Esophagus squamous epithelium (tissue), 5 donors: ENCODE results near the gene ENHO. TPM values are rescaled to one million over a fixed set of nuclear protein-coding genes. Genes with fewer than 3 reads are reported as not detected.

ENCODE experiments used
- DNase-seq: peaks from one replicate; lab custom pipeline; 2025; lab: John Stamatoyannopoulos, UW
- H3K27ac ChIP-seq, 4 donors: fragments of 200-600 bp; sonication (generic); one replicate each; pipeline ENCODE4 v1.5.1; 2016 to 2019; ENCODE audit warnings: mild to moderate bottlenecking in 1 of 4
- H3K27me3 ChIP-seq, 4 donors: fragments of 200-600 bp; sonication (generic); 1 replicate in 3 of 4; 2 replicates in 1 of 4; pipeline versions ENCODE4 v1.5.1 to v1.6.0; 2017 to 2021; ENCODE audit warnings: antibody characterized with exemption in 1 of 4
- H3K36me3 ChIP-seq, 3 donors: fragments of 200-600 bp; sonication (generic); one replicate each; pipeline ENCODE4 v1.5.1; 2016 to 2019
- H3K4me1 ChIP-seq, 3 donors: fragments of 200-600 bp; sonication (generic); one replicate each; pipeline ENCODE4 v1.5.1; 2017 to 2019
- H3K4me3 ChIP-seq, 4 donors: fragments of 200-600 bp; sonication (generic); 1 replicate in 3 of 4; 2 replicates in 1 of 4; pipeline ENCODE4 v1.5.1; 2016 to 2019; ENCODE audit warnings: mild to moderate bottlenecking in 2 of 4, moderate library complexity in 1 of 4
- H3K9me3 ChIP-seq, 3 donors: fragments of 200-600 bp; sonication (generic); one replicate each; pipeline ENCODE4 v1.5.1; 2016 to 2019
- POLR2A ChIP-seq, 4 donors: fragments of 450-650 bp; IDR thresholded peaks; one replicate each; pipeline ENCODE4 v1.6.1; 2017; ENCODE audit warnings: antibody characterized with exemption in 4 of 4, mild to moderate bottlenecking in 4 of 4, moderate library complexity in 3 of 4
- WGBS, 2 donors: methylation state at CpG; one replicate each; pipeline ENCODE4 v1.1.5; 2018; 5-methylcytosine and 5-hydroxymethylcytosine counted together
- intact Hi-C: fragments of 100-400 bp; cut with DNase I; formaldehyde crosslinking; loops from one replicate; pipeline ENCODE4 v1.15.0; 2022
- total RNA-seq, 4 donors: library from RNA; depleted of rRNA; stranded (reverse); fragments of >200 nt; gene quantifications; one replicate each; pipeline ENCODE4 v1.1.0, GENCODE V29; 2016
- TF ChIP-seq, protein P1 (sequence below), 6 experiments: fragments of 450-650 bp in 4 of 6; fragments of 200-600 bp in 2 of 6; sonication (generic) in 2 of 6; IDR thresholded peaks; one replicate each; pipeline ENCODE4 v1.5.1; 2016 to 2019; ENCODE audit warnings: antibody characterized with exemption in 6 of 6, mild to moderate bottlenecking in 4 of 6, moderate library complexity in 4 of 6
- donor health status: DM: yes; HTN: yes; CAD: no.

The ENHO gene
- total RNA-seq, 4 donors from 2014 or later, result 0.38 TPM; not detected in 3

DNA sequence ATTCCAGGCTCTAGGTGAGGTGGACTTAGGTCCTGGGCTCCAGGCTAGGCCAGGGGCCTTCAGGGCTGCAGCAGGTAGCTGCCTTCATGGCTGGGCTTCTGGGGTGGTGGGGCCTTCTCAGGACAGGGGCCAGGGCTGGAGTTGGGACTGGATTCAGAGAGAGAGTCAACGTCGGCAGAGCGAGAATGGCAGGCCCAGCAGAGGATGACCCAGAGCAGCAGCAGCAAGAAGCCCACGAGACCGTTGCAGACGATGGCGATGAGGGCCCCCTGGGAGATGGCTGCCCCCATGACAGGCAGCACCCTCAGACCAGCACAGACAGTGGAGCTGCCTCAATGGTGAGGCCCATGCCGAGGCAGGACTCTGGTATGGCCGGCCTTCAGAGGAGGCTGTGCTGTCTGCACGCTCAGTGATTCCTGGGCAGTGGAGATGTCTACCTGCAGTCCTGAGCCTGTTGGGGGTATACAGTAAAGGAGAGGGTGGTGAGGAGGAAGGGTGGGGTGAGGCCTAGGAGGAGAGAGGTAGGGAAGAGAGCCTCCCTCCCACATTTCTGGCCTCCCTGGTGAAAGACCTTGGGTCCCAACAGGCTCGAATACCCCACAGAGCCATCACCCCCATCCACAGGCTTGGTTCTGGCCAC is 1.3 kb downstream of the ENHO start:
- Histone ChIP-seq H3K36me3 (no peaks in the 10 kb centered on the region), H3K9me3 (no peaks in the 10 kb centered on the region), H3K27me3 (peaks cover 0 to 31% (median 0%) of the 10 kb centered on the region in 4 donors), H3K27ac (no peak overlapping the region), H3K4me1 (peaks cover 3 to 14% (median 13%) of the 10 kb centered on the region in 3 donors), H3K4me3 (no peak overlapping the region)
- 96 to 97% methylated on average over 5 to 8 of the region's 11 CpGs for WGBS, 2 donors
- DNase-seq, result no peak
- TF ChIP-seq POLR2A (IDR thresholded peaks at IDR 0.05), result no peak
- TF ChIP-seq, protein P1, sequence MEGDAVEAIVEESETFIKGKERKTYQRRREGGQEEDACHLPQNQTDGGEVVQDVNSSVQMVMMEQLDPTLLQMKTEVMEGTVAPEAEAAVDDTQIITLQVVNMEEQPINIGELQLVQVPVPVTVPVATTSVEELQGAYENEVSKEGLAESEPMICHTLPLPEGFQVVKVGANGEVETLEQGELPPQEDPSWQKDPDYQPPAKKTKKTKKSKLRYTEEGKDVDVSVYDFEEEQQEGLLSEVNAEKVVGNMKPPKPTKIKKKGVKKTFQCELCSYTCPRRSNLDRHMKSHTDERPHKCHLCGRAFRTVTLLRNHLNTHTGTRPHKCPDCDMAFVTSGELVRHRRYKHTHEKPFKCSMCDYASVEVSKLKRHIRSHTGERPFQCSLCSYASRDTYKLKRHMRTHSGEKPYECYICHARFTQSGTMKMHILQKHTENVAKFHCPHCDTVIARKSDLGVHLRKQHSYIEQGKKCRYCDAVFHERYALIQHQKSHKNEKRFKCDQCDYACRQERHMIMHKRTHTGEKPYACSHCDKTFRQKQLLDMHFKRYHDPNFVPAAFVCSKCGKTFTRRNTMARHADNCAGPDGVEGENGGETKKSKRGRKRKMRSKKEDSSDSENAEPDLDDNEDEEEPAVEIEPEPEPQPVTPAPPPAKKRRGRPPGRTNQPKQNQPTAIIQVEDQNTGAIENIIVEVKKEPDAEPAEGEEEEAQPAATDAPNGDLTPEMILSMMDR (IDR thresholded peaks at IDR 0.05), result no peak
- intact Hi-C loops, result no loop called here

DNA sequence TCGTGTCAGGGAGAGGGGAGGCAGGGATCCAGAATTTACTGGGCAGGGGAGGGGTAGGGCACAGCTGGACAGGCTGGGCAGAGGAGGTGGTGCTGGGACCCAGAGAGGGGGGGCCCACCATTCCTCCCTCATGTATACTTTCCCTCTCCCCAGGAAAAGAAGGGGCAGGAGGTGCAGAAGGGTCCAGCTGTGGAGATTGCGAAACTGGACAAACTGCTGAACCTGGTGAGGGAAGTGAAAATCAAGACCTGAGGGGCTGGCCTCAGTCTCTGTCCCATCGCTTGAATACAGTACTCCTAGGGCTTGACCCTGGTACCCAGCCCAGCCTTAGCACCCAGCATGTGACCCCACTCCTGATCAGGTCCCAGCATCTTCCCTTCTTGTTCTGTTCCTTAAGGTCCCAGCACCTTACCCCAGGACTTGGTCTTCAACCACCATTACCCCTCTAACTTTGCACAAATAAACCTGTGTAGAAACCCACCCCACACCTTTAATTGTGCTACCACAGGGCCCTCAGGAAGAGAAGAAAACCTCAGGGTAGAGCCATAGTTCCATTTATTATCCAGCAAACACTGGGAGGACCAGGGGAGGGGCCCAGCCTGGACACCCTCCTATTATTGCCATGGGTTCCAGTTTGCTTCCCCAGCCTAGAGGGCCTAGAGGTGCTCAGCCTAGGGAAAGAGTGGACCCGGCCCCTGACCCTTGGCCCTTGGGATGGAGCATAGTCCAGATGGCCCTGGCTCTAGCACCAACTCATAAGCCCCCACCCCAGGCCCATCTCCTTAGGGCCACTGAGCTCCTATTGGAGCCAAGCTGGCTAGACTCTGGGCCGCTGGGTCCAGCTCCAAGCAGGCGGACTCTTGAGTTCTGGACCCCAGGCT is 2.0 kb downstream of the ENHO start:
- TF ChIP-seq, protein P1 (IDR thresholded peaks at IDR 0.05), result no peak
- TF ChIP-seq POLR2A (IDR thresholded peaks at IDR 0.05), result no peak
- 75 to 88% methylated on average over 1 to 4 of the region's 6 CpGs for WGBS, 2 donors
- Histone ChIP-seq H3K4me3 (no peak overlapping the region), H3K36me3 (no peaks in the 10 kb centered on the region), H3K27ac (no peak overlapping the region), H3K9me3 (no peaks in the 10 kb centered on the region), H3K27me3 (peaks cover 0 to 25% (median 0%) of the 10 kb centered on the region in 4 donors), H3K4me1 (peaks cover 3 to 14% (median 13%) of the 10 kb centered on the region in 3 donors)
- no peak for DNase-seq
- intact Hi-C loops, result no loop called here

DNA sequence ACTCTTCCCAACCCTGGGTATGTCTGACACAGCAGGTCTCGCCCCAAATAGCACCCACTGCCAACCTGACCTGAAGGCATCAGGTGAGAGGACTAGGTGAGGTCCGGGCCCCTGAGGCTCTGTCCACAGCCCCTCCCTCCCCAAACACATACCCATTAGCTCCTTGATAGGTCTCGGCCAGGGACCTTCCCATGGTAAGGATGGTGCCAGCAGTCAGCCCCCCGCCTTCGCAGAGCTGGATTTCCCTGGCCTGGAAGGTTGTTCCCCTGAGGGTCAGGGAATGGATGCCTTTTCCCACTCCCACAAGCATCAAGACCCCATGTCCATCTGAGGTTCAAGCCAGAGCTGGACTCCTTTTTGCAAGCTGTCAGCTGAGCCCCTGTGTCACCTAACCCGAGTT is 2.7 kb downstream of the ENHO start:
- H3K27me3 ChIP-seq, result peaks cover 0 to 20% (median 0%) of the 10 kb centered on the region in 4 donors
- no peak overlapping the region for H3K27ac ChIP-seq
- H3K36me3 ChIP-seq, result no peaks in the 10 kb centered on the region
- no peak overlapping the region for H3K4me3 ChIP-seq
- H3K4me1 ChIP-seq, result peaks cover 3 to 14% (median 13%) of the 10 kb centered on the region in 3 donors
- intact Hi-C loops, result no loop called here
- WGBS, 2 donors, result 75% methylated on average over 4 of the region's 6 CpGs; no CpG with 5 or more reads in 1 of the 2 donors
- TF ChIP-seq POLR2A (IDR thresholded peaks at IDR 0.05), result no peak
- TF ChIP-seq, protein P1 (IDR thresholded peaks at IDR 0.05), result no peak
- no peak for DNase-seq
- H3K9me3 ChIP-seq, result no peaks in the 10 kb centered on the region

DNA sequence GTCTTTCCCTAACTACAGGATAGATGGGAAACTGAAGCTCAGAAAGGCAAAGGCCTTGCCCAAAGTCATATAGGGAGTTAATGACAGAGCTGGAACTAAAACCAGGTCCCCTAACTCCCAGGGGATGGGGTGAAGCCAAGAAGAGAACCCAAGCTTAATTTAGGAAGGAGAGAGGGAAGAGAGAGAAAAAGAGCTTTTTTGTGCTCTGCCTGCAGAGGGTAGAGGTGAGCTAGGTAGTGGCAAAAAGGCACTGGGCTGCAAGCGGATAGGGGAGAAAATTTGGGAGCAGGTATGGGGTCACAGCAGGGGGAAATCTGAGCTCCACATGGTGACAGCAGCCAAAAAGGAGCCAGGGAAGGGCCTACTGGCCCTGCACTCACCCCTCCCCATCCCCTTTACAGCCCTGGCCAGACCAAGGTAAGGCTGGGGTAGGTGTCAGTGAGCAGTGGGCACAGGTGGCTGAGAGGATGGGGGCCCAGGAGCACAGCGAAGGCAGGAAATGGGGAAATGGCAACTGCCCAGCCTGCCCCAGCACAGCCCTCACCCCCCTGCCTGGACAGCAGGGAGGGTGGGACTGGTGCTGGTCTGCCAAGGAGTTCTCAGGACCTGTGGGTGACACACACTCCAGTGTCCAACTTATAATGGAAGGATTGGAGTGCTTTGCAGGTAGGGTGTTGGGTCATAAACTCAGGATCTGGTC is 3.3 kb downstream of the ENHO start:
- H3K27ac ChIP-seq, result no peak overlapping the region
- no peak overlapping the region for H3K4me3 ChIP-seq
- H3K36me3 ChIP-seq, result no peaks in the 10 kb centered on the region
- H3K27me3 ChIP-seq, result peaks cover 0 to 16% (median 0%) of the 10 kb centered on the region in 4 donors
- 78 to 95% methylated on average over 2 of the region's 2 CpGs for WGBS, 2 donors
- TF ChIP-seq, protein P1 (IDR thresholded peaks at IDR 0.05), result no peak
- TF ChIP-seq POLR2A (IDR thresholded peaks at IDR 0.05), result no peak
- H3K9me3 ChIP-seq, result no peaks in the 10 kb centered on the region
- intact Hi-C loops, result no loop called here
- DNase-seq, result no peak
- H3K4me1 ChIP-seq, result peaks cover 3 to 14% (median 13%) of the 10 kb centered on the region in 3 donors
